ENCODE results near the gene MAML1.

Gene MAML1

GRCh38 chr5:179773686-179774040 is 41.0 kb downstream of the MAML1 start:
- FAIRE-seq (no peak), DNase-seq (ENCODE audit: insufficient read length, low spot score) (no peak)
- TF ChIP-seq POU2F2 (IDR thresholded peaks at IDR 0.05; ENCODE audit: low read depth, low read length) (no peak), PAX5 (IDR thresholded peaks at IDR 0.05; ENCODE audit: insufficient read depth, low read length, severe bottlenecking) (no peak), TAF1 (IDR thresholded peaks at IDR 0.05; ENCODE audit: low read depth, low read length) (no peak), POLR2AphosphoS5 (IDR thresholded peaks at IDR 0.05; ENCODE audit: low read depth, low read length) (no peak), SPI1 (IDR thresholded peaks at IDR 0.05; ENCODE audit: low read depth, low read length) (no peak), POLR2A (IDR thresholded peaks at IDR 0.05; ENCODE audit: low read depth, low read length) (no peak)

GRCh38 chr5:179774442-179774841 is 41.8 kb downstream of the MAML1 start:
- TF ChIP-seq PAX5 (IDR thresholded peaks at IDR 0.05; ENCODE audit: insufficient read depth, low read length, severe bottlenecking) (no peak), POU2F2 (IDR thresholded peaks at IDR 0.05; ENCODE audit: low read depth, low read length) (no peak), TAF1 (IDR thresholded peaks at IDR 0.05; ENCODE audit: low read depth, low read length) (no peak), SPI1 (IDR thresholded peaks at IDR 0.05; ENCODE audit: low read depth, low read length) (no peak), POLR2AphosphoS5 (IDR thresholded peaks at IDR 0.05; ENCODE audit: low read depth, low read length) (no peak), POLR2A (IDR thresholded peaks at IDR 0.05; ENCODE audit: low read depth, low read length) (no peak)
- FAIRE-seq (no peak), DNase-seq (ENCODE audit: insufficient read length, low spot score) (no peak)

GRCh38 chr5:179776411-179776938 is 43.9 kb downstream of the MAML1 start:
- no peak for TF ChIP-seq POLR2AphosphoS5 (IDR thresholded peaks at IDR 0.05; ENCODE audit: low read depth, low read length)
- TF ChIP-seq SPI1 (IDR thresholded peaks at IDR 0.05; ENCODE audit: low read depth, low read length) = no peak
- TF ChIP-seq PAX5 (IDR thresholded peaks at IDR 0.05; ENCODE audit: insufficient read depth, low read length, severe bottlenecking) = no peak
- no peak for TF ChIP-seq POLR2A (IDR thresholded peaks at IDR 0.05; ENCODE audit: low read depth, low read length)
- FAIRE-seq (no peak), DNase-seq (ENCODE audit: insufficient read length, low spot score) (no peak)

GRCh38 chr5:179777456-179777855 is 44.8 kb downstream of the MAML1 start:
- TF ChIP-seq PAX5 (IDR thresholded peaks at IDR 0.05; ENCODE audit: insufficient read depth, low read length, severe bottlenecking) (no peak), POLR2A (IDR thresholded peaks at IDR 0.05; ENCODE audit: low read depth, low read length) (no peak), SPI1 (IDR thresholded peaks at IDR 0.05; ENCODE audit: low read depth, low read length) (no peak)
- DNase-seq (ENCODE audit: insufficient read length, low spot score) (no peak), FAIRE-seq (no peak)

- DNase-seq (ENCODE audit: insufficient read length, low spot score) (no peak), FAIRE-seq (no peak)
- TF ChIP-seq TAF1 (IDR thresholded peaks at IDR 0.05; ENCODE audit: low read depth, low read length) (no peak), SPI1 (IDR thresholded peaks at IDR 0.05; ENCODE audit: low read depth, low read length) (no peak), POLR2AphosphoS5 (IDR thresholded peaks at IDR 0.05; ENCODE audit: low read depth, low read length) (no peak), PAX5 (IDR thresholded peaks at IDR 0.05; ENCODE audit: insufficient read depth, low read length, severe bottlenecking) (no peak), POLR2A (IDR thresholded peaks at IDR 0.05; ENCODE audit: low read depth, low read length) (no peak), POU2F2 (IDR thresholded peaks at IDR 0.05; ENCODE audit: low read depth, low read length) (no peak)
Observed at GRCh38 chr5:179777909-179778308, 45.3 kb downstream of the MAML1 start.

- no peak for DNase-seq (ENCODE audit: insufficient read length, low spot score)
- no peak for TF ChIP-seq POLR2AphosphoS5 (IDR thresholded peaks at IDR 0.05; ENCODE audit: low read depth, low read length)
- no peak for TF ChIP-seq TAF1 (IDR thresholded peaks at IDR 0.05; ENCODE audit: low read depth, low read length)
- TF ChIP-seq SPI1 (IDR thresholded peaks at IDR 0.05; ENCODE audit: low read depth, low read length) = no peak
- TF ChIP-seq PAX5 (IDR thresholded peaks at IDR 0.05; ENCODE audit: insufficient read depth, low read length, severe bottlenecking) = no peak
- TF ChIP-seq POLR2A (IDR thresholded peaks at IDR 0.05; ENCODE audit: low read depth, low read length) = no peak
- no peak for FAIRE-seq
Observed at GRCh38 chr5:179778591-179778990, 46.0 kb downstream of the MAML1 start.

- TF ChIP-seq TAF1 (IDR thresholded peaks at IDR 0.05; ENCODE audit: low read depth, low read length) (no peak), POLR2A (IDR thresholded peaks at IDR 0.05; ENCODE audit: low read depth, low read length) (no peak), PAX5 (IDR thresholded peaks at IDR 0.05; ENCODE audit: insufficient read depth, low read length, severe bottlenecking) (no peak), SPI1 (IDR thresholded peaks at IDR 0.05; ENCODE audit: low read depth, low read length) (no peak), POLR2AphosphoS5 (IDR thresholded peaks at IDR 0.05; ENCODE audit: low read depth, low read length) (no peak), POU2F2 (IDR thresholded peaks at IDR 0.05; ENCODE audit: low read depth, low read length) (no peak)
Observed at GRCh38 chr5:179779826-179780225, 47.2 kb downstream of the MAML1 start.

GRCh38 chr5:179780362-179780761 is 47.7 kb downstream of the MAML1 start:
- FAIRE-seq = no peak
- no peak for DNase-seq (ENCODE audit: insufficient read length, low spot score)
- TF ChIP-seq POLR2AphosphoS5 (IDR thresholded peaks at IDR 0.05; ENCODE audit: low read depth, low read length) (no peak), SPI1 (IDR thresholded peaks at IDR 0.05; ENCODE audit: low read depth, low read length) (no peak), TAF1 (IDR thresholded peaks at IDR 0.05; ENCODE audit: low read depth, low read length) (no peak), POLR2A (IDR thresholded peaks at IDR 0.05; ENCODE audit: low read depth, low read length) (no peak), PAX5 (IDR thresholded peaks at IDR 0.05; ENCODE audit: insufficient read depth, low read length, severe bottlenecking) (no peak), POU2F2 (IDR thresholded peaks at IDR 0.05; ENCODE audit: low read depth, low read length) (no peak)

More at GRCh38 chr5:179779826-179780225, 47.2 kb downstream of the MAML1 start:
- FAIRE-seq (no peak), DNase-seq (ENCODE audit: insufficient read length, low spot score) (no peak)

GRCh38 chr5:179781846-179782245 is 49.2 kb downstream of the MAML1 start:
- DNase-seq (ENCODE audit: insufficient read length, low spot score) (no peak), FAIRE-seq (no peak)
- no peak for TF ChIP-seq SPI1 (IDR thresholded peaks at IDR 0.05; ENCODE audit: low read depth, low read length)
- TF ChIP-seq TAF1 (IDR thresholded peaks at IDR 0.05; ENCODE audit: low read depth, low read length) = no peak
- TF ChIP-seq POLR2A (IDR thresholded peaks at IDR 0.05; ENCODE audit: low read depth, low read length) = no peak
- no peak for TF ChIP-seq PAX5 (IDR thresholded peaks at IDR 0.05; ENCODE audit: insufficient read depth, low read length, severe bottlenecking)
- TF ChIP-seq POLR2AphosphoS5 (IDR thresholded peaks at IDR 0.05; ENCODE audit: low read depth, low read length) = no peak
- TF ChIP-seq POU2F2 (IDR thresholded peaks at IDR 0.05; ENCODE audit: low read depth, low read length) = no peak

GRCh38 chr5:179783128-179783527 is 50.5 kb downstream of the MAML1 start:
- FAIRE-seq (no peak), DNase-seq (ENCODE audit: insufficient read length, low spot score) (no peak)
- TF ChIP-seq POLR2A (IDR thresholded peaks at IDR 0.05; ENCODE audit: low read depth, low read length) (no peak), POU2F2 (IDR thresholded peaks at IDR 0.05; ENCODE audit: low read depth, low read length) (no peak), PAX5 (IDR thresholded peaks at IDR 0.05; ENCODE audit: insufficient read depth, low read length, severe bottlenecking) (no peak), TAF1 (IDR thresholded peaks at IDR 0.05; ENCODE audit: low read depth, low read length) (no peak), POLR2AphosphoS5 (IDR thresholded peaks at IDR 0.05; ENCODE audit: low read depth, low read length) (no peak), SPI1 (IDR thresholded peaks at IDR 0.05; ENCODE audit: low read depth, low read length) (no peak)
